Left lobe of liver (tissue), 2 donors: ENCODE measurements around the gene MAGEB5. TPM values are rescaled to one million over a fixed set of nuclear protein-coding genes. Genes with fewer than 3 reads are reported as not detected.
"Not testable (repeated sequence)": the region's sequence is repeated elsewhere in the genome, so short reads cannot be mapped to it uniquely, and the experiment has no call there.

ENCODE experiments used
- ATAC-seq: fragments of 200-7000 bp; cut with Tn5 transposase; one replicate; pipeline ENCODE4 v1.9.1; 2020; ENCODE audit warnings: mild to moderate bottlenecking, moderate library complexity
- DNase-seq: peaks from one replicate; pipeline ENCODE4 v3.0.0-alpha.2; 2020; ENCODE audit warnings: low spot score
- total RNA-seq: library from RNA; stranded (reverse); gene quantifications from one replicate; pipeline ENCODE4 v1.2.1, GENCODE V29; 2021
- donor health status: DM: no; HTN: no; CAD: no; lungs with moderate emphysema.
- donor health status: DM: no; HTN: yes; CAD: no.

MAGEB5 gene, protein sequence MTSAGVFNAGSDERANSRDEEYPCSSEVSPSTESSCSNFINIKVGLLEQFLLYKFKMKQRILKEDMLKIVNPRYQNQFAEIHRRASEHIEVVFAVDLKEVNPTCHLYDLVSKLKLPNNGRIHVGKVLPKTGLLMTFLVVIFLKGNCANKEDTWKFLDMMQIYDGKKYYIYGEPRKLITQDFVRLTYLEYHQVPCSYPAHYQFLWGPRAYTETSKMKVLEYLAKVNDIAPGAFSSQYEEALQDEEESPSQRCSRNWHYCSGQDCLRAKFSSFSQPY
- not detected for total RNA-seq

GRCh38 chrX:26215869-26216268, at the start of gene MAGEB5:
MAGEB5 (plus strand) TSS chrX:26216169; CDS start chrX:26217302, 1,133 bp downstream.
- DNase-seq = no peak
- ATAC-seq = no peak

- DNase-seq (no peak), ATAC-seq (no peak)
These were observed 23.8 kb upstream of the MAGEB5 start, which contains the start of gene MAGEB6 for GRCh38 chrX:26192204-26192603. MAGEB6 (plus strand) TSS chrX:26192440; CDS start chrX:26193847, 1,407 bp downstream.

- DNase-seq (no peak), ATAC-seq (no peak)
These were observed 12.4 kb upstream of the MAGEB5 start for GRCh38 chrX:26203561-26203960.

DNA sequence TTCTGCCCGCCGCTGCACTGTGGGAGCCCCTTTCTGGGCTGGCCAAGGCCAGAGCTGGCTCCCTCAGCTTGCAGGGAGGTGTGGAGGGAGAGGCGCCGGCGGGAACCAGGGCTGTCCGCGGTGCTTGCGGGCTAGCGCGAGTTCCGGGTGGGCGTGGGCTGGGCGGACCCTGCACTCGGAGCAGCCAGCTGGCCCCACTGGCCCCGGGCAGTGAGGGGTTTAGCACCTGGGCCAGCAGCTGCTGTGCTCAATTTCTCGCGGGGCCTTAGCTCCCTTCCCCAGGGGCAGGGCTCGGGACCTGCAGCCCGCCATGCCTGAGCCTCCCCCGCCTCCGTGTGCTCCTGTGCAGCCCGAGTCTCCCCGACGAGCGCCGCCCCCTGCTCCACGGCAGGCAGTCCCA, 11.3 kb upstream of the MAGEB5 start:
- DNase-seq, ATAC-seq: not testable (repeated sequence)

- no peak for DNase-seq
- no peak for ATAC-seq
These were observed 8.0 kb upstream of the MAGEB5 start for GRCh38 chrX:26208012-26208411.

- no peak for ATAC-seq
- DNase-seq = no peak
These were observed 3.4 kb downstream of the MAGEB5 start for GRCh38 chrX:26219351-26219750.

GRCh38 chrX:26234177-26234576, 18.2 kb downstream of the MAGEB5 start:
- ATAC-seq (no peak), DNase-seq (no peak)

- DNase-seq (no peak), ATAC-seq (no peak)
These were observed 37.6 kb downstream of the MAGEB5 start for GRCh38 chrX:26253526-26253925.

DNA sequence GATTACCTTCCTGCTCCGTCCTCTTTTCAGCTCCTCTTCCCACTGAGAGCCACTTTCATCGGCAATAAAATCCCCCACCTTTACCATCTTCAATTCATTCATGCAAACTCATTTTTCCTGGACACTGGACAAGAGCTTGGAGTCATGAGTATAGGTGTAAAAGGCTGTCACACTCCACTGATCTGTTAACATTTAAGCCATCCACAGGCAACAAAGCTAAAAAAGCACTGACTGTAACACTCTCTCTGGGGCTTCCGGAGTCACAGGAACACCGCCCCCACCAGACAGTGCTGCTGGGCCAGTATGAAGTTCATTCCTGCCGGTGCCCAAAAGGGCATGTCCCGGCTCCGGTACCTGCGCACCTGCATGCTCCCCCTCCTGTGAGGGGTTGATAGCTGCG, 38.5 kb downstream of the MAGEB5 start:
- ATAC-seq = no peak
- DNase-seq = no peak

DNA sequence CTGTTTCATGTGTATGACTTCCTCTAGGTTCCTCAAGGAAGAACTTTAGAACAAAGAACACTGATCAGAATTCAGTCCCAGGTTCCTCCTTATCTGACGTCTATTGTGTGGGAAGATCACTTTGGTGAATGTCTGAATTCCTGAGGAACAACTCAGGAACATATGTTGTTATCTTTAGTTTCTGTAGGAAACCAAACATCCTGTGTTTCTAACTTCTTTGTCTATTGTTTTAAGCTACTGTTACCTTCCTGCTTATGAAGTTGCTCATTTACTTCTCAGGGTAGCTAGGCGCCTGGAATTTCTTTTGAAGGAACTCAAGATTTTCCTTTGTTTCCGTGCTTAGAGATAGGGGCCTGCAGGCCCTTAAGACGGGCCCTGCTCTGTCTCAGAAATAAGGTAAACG, 46.2 kb downstream of the MAGEB5 start:
- DNase-seq (no peak), ATAC-seq (peak; percentile 37)

Other genes starting within 250 kb of the MAGEB5 start
- gene MAGEB18, start 77.8 kb upstream of the MAGEB5 start, total RNA-seq = not detected
- gene MAGEB6B, start 55.6 kb upstream of the MAGEB5 start, total RNA-seq = not detected
- not detected for gene MAGEB6, start 23.7 kb upstream of the MAGEB5 start, total RNA-seq